Measurements from ENCODE around the gene CCL22. TPM values are rescaled to one million over a fixed set of nuclear protein-coding genes. Genes with fewer than 3 reads are reported as not detected.

The CCL22 gene
- total and polyA plus RNA-seq, 3 donors from 2014 or later: 0.65 TPM; not detected in 2

DNA sequence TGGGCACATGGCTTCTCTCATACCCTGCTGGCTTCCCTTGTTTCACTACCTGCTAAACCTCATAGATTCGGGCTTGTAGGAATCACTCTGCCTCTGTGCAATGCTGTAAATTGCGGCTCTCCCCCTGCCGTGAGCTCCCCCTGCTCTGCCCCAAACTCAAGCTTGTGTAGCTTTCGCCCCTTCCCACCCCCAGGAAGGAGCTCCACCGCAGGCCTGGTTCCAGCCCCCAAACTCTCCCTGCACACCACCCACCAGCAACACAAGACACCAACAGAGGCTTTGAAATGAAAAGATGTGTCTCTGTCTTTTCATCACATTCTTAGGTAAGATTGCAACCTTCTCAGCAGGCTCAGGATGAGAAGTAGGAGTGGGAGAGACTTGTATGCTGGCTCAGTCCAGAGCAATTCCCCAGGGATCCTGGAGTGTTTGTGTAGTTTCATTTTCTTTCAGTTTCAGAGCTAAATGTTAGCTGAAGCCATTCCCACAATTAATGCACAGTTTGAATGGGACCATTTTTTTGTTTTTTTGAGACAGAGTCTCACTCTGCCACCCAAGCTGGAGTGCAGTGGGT lies 27.9 kb downstream of the CCL22 start:
- H3K27me3 ChIP-seq: no peaks in the 10 kb centered on the region
- intact Hi-C loops (cut with DNase I; ENCODE audit: low total_unique reads): no loop called here
- H3K4me3 ChIP-seq: no peak overlapping the region
- H3K4me1 ChIP-seq: peaks cover 35% of the 10 kb centered on the region
- DNase-seq: peak; percentile 56
- no peaks in the 10 kb centered on the region for H3K36me3 ChIP-seq (ENCODE audit: low read depth, missing control alignments)
- no peak for TF ChIP-seq POLR2A (IDR thresholded peaks at IDR 0.05)
- TF ChIP-seq, protein P1, sequence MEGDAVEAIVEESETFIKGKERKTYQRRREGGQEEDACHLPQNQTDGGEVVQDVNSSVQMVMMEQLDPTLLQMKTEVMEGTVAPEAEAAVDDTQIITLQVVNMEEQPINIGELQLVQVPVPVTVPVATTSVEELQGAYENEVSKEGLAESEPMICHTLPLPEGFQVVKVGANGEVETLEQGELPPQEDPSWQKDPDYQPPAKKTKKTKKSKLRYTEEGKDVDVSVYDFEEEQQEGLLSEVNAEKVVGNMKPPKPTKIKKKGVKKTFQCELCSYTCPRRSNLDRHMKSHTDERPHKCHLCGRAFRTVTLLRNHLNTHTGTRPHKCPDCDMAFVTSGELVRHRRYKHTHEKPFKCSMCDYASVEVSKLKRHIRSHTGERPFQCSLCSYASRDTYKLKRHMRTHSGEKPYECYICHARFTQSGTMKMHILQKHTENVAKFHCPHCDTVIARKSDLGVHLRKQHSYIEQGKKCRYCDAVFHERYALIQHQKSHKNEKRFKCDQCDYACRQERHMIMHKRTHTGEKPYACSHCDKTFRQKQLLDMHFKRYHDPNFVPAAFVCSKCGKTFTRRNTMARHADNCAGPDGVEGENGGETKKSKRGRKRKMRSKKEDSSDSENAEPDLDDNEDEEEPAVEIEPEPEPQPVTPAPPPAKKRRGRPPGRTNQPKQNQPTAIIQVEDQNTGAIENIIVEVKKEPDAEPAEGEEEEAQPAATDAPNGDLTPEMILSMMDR (IDR thresholded peaks at IDR 0.05): no peak
- no peak overlapping the region for H3K27ac ChIP-seq
- no peaks in the 10 kb centered on the region for H3K9me3 ChIP-seq
- WGBS, 2 donors: 64 to 68% methylated on average over 5 of the region's 5 CpGs

DNA sequence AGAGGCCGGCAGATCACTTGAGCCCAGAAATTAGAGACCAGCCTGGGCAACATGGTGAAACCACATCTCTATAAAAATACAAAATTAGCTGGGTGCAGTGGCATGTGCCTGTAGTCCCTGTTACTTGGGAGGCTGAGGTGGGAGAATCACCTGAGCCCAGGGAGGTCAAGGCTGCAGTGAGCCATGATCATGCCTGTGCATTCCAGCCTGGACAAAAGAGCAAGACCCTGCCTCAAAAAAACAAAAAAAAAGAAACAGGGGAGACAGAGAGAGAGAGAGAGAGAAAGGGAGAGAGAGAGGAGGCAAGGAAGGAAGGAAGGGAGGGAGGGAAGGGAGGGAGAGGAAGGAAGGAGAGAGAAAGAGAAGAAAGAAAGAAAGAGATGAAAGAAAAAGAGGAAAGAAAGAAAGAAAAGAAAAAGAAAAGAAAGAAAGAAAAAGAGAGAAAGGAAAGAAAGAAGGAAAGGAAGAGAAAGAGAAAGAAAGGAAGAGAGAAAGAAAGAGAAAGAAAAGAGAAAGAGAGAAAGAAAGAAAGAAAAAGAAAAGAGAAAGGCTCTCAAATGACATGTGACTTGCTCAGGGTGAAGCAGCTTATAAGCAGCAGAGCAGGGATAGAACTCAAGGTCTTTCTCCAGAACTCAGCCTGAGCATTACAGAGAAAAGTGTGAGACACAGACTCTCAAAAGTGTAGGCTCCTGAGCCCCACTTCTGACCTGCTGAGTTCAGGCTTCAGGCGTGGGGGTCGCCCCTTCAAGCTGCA lies 29.2 kb downstream of the CCL22 start:
- Histone ChIP-seq H3K27me3 (no peaks in the 10 kb centered on the region), H3K36me3 (ENCODE audit: low read depth, missing control alignments) (no peaks in the 10 kb centered on the region), H3K4me3 (no peak overlapping the region), H3K4me1 (peaks cover 22% of the 10 kb centered on the region), H3K27ac (no peak overlapping the region), H3K9me3 (no peaks in the 10 kb centered on the region)
- DNase-seq: no peak
- 77 to 93% methylated on average over 3 of the region's 3 CpGs for WGBS, 2 donors
- TF ChIP-seq, protein P1 (IDR thresholded peaks at IDR 0.05): no peak
- no peak for TF ChIP-seq POLR2A (IDR thresholded peaks at IDR 0.05)
- intact Hi-C loops (cut with DNase I; ENCODE audit: low total_unique reads): no loop called here

DNA sequence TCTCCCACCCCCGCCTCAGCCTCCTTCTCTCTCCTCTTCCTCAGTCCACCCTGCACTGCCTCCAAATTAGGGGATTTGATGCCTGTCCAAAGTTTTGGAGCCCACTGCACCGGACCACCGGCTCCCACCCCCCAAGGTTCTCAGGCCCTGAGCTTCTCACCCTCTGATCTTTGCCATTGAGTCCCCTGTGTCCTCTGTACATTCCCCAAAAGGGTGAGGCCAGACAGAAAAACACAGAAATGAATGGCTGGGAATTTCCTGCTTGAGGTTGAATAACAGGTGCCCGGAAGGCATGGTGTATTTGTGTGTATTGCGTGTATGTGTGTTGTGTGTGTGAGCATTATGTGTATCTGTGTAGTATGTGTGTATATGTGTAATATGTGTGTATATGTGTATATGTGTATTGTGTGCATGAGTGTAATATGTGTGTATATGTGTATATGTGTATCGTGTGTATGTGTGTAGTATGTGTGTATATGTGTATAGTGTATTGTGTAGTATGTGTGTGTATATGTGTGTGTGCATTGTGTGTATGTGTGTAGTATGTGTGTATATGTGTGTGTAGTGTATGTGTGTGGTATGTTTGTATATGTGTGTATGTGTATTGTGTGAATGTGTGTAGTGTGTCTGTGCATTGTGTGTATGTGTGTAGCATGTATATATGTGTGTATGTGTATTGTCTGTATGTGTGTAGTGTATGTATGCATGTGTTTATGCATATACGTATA lies 29.9 kb downstream of the CCL22 start:
- Histone ChIP-seq H3K9me3 (no peaks in the 10 kb centered on the region), H3K4me1 (peaks cover 16% of the 10 kb centered on the region), H3K36me3 (ENCODE audit: low read depth, missing control alignments) (no peaks in the 10 kb centered on the region), H3K4me3 (no peak overlapping the region), H3K27me3 (no peaks in the 10 kb centered on the region), H3K27ac (no peak overlapping the region)
- DNase-seq: no peak
- intact Hi-C loops (cut with DNase I; ENCODE audit: low total_unique reads): no loop called here
- TF ChIP-seq, protein P1 (IDR thresholded peaks at IDR 0.05): no peak
- no peak for TF ChIP-seq POLR2A (IDR thresholded peaks at IDR 0.05)
- 80 to 87% methylated on average over 7 of the region's 7 CpGs for WGBS, 2 donors

DNA sequence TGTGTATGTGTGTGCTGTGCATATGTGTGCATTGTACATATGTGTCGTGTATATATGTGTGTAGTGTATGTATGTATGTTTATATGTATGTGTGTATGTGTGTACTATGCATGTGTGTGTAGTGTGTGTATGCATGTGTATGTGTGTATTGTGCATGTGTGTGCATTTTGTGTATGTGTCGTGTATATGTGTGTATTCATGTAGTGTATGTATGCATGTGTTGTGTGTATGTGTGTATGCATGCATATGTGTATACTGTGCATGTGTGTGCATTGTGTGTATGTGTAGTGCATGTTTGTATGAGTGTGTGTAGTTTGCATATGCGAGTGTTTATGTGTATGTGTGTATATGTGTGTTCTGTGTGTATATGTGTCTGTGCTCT lies 30.5 kb downstream of the CCL22 start:
- H3K27me3 ChIP-seq: no peaks in the 10 kb centered on the region
- no peak for TF ChIP-seq POLR2A (IDR thresholded peaks at IDR 0.05)
- TF ChIP-seq, protein P1 (IDR thresholded peaks at IDR 0.05): no peak
- peaks cover 13% of the 10 kb centered on the region for H3K4me1 ChIP-seq
- intact Hi-C loops (cut with DNase I; ENCODE audit: low total_unique reads): no loop called here
- H3K9me3 ChIP-seq: no peaks in the 10 kb centered on the region
- no peaks in the 10 kb centered on the region for H3K36me3 ChIP-seq (ENCODE audit: low read depth, missing control alignments)
- no peak overlapping the region for H3K4me3 ChIP-seq
- no peak overlapping the region for H3K27ac ChIP-seq
- no peak for DNase-seq
- 90 to 94% methylated on average over 3 of the region's 3 CpGs for WGBS, 2 donors

All from testis (tissue), 3 donors.